A673 (cell line): ENCODE data around the gene ABITRAM.

Source experiments
- CTCF ChIP-seq: fragments of 300-800, 200-600 bp; sonication (generic); conservative IDR thresholded peaks from 2 replicates; pipeline ENCODE4 v1.5.1; 2017; ENCODE audit warnings: low read depth, mild to moderate bottlenecking, antibody characterized with exemption, low read length, moderate library complexity, mixed read lengths
- EZH2 ChIP-seq: fragments of 200-600 bp; sonication (generic); IDR thresholded peaks from 2 replicates; pipeline ENCODE4 v1.6.1; 2017; ENCODE audit warnings: borderline replicate concordance, low read depth, mild to moderate bottlenecking, mixed read lengths, antibody characterized with exemption, low read length; ENCODE audit not compliant: poor library complexity, severe bottlenecking

GRCh38 chr9:108950168-108950567 lies 16.0 kb downstream of the ABITRAM start:
- no peak for TF ChIP-seq EZH2
- TF ChIP-seq CTCF = no peak
